Ishikawa (cell line): ENCODE measurements around the gene DEFB128.

ENCODE experiments used
- CEBPB ChIP-seq: IDR thresholded peaks from 2 replicates; pipeline ENCODE4 v1.6.1; 2012
- CREB1 ChIP-seq: IDR thresholded peaks from 2 replicates; pipeline ENCODE4 v1.6.1; 2012; ENCODE audit warnings: low read depth
- EGR1 ChIP-seq: IDR thresholded peaks from 2 replicates; pipeline ENCODE4 v1.6.1; 2012
- EP300 ChIP-seq: IDR thresholded peaks from 2 replicates; pipeline ENCODE4 v1.6.1; 2012; ENCODE audit warnings: borderline replicate concordance
- FOXM1 ChIP-seq: IDR thresholded peaks from 2 replicates; pipeline ENCODE4 v1.6.1; 2012; ENCODE audit warnings: low read depth, borderline replicate concordance
- NFIC ChIP-seq: IDR thresholded peaks from 2 replicates; pipeline ENCODE4 v1.6.1; 2012
- RAD21 ChIP-seq: IDR thresholded peaks from 2 replicates; pipeline ENCODE4 v1.6.1; 2012; ENCODE audit warnings: low read depth
- TAF1 ChIP-seq: IDR thresholded peaks from 2 replicates; pipeline ENCODE4 v1.6.1; 2012; ENCODE audit warnings: low read depth, mild to moderate bottlenecking
- TCF12 ChIP-seq: IDR thresholded peaks from 2 replicates; pipeline ENCODE4 v1.6.1; 2012; ENCODE audit warnings: low read depth
- TEAD4 ChIP-seq: IDR thresholded peaks from 2 replicates; pipeline ENCODE4 v1.6.1; 2012
- YY1 ChIP-seq: IDR thresholded peaks from 2 replicates; pipeline ENCODE4 v1.6.1; 2012; ENCODE audit warnings: low read depth
- ZBTB7A ChIP-seq: IDR thresholded peaks from 2 replicates; pipeline ENCODE4 v1.6.1; 2012; ENCODE audit warnings: low read depth
- TF ChIP-seq, protein P1 (sequence below): IDR thresholded peaks from 2 replicates; pipeline ENCODE4 v1.6.1; 2012; ENCODE audit warnings: low read depth, mild to moderate bottlenecking
- TF ChIP-seq, protein P2 (sequence below): IDR thresholded peaks from 2 replicates; pipeline ENCODE4 v1.6.1; 2012
- TF ChIP-seq, protein P3 (sequence below): IDR thresholded peaks from 2 replicates; pipeline ENCODE4 v1.6.1; 2012

DEFB128 gene

DNA sequence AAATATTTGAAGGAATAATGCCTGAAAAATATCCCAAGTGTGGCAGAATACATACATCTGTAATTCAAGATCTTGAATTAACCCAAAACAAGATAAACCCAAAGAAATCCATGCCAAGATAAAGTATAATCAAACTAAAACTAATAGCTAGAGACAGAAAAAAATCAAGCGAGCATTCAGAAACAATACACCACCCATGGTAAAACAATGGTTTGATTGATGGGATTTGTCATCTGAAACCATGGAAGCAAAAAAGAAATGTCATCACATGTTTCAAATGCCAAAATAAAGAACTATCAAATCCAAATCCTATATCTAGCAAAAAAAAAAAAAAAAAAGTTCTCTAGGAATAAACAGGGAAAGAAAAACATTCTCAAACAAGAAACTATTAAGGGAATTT lies 37.4 kb downstream of the DEFB128 start:
- TF ChIP-seq CREB1 (no peak), NFIC (no peak), TEAD4 (no peak), CEBPB (no peak), EP300 (no peak), EGR1 (no peak), TAF1 (no peak), FOXM1 (no peak), TCF12 (no peak), RAD21 (no peak), ZBTB7A (no peak), YY1 (no peak)
- TF ChIP-seq, protein P1, sequence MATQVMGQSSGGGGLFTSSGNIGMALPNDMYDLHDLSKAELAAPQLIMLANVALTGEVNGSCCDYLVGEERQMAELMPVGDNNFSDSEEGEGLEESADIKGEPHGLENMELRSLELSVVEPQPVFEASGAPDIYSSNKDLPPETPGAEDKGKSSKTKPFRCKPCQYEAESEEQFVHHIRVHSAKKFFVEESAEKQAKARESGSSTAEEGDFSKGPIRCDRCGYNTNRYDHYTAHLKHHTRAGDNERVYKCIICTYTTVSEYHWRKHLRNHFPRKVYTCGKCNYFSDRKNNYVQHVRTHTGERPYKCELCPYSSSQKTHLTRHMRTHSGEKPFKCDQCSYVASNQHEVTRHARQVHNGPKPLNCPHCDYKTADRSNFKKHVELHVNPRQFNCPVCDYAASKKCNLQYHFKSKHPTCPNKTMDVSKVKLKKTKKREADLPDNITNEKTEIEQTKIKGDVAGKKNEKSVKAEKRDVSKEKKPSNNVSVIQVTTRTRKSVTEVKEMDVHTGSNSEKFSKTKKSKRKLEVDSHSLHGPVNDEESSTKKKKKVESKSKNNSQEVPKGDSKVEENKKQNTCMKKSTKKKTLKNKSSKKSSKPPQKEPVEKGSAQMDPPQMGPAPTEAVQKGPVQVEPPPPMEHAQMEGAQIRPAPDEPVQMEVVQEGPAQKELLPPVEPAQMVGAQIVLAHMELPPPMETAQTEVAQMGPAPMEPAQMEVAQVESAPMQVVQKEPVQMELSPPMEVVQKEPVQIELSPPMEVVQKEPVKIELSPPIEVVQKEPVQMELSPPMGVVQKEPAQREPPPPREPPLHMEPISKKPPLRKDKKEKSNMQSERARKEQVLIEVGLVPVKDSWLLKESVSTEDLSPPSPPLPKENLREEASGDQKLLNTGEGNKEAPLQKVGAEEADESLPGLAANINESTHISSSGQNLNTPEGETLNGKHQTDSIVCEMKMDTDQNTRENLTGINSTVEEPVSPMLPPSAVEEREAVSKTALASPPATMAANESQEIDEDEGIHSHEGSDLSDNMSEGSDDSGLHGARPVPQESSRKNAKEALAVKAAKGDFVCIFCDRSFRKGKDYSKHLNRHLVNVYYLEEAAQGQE: no peak
- TF ChIP-seq, protein P2, sequence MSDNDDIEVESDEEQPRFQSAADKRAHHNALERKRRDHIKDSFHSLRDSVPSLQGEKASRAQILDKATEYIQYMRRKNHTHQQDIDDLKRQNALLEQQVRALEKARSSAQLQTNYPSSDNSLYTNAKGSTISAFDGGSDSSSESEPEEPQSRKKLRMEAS: no peak
- TF ChIP-seq, protein P3, sequence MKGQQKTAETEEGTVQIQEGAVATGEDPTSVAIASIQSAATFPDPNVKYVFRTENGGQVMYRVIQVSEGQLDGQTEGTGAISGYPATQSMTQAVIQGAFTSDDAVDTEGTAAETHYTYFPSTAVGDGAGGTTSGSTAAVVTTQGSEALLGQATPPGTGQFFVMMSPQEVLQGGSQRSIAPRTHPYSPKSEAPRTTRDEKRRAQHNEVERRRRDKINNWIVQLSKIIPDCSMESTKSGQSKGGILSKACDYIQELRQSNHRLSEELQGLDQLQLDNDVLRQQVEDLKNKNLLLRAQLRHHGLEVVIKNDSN: no peak

DNA sequence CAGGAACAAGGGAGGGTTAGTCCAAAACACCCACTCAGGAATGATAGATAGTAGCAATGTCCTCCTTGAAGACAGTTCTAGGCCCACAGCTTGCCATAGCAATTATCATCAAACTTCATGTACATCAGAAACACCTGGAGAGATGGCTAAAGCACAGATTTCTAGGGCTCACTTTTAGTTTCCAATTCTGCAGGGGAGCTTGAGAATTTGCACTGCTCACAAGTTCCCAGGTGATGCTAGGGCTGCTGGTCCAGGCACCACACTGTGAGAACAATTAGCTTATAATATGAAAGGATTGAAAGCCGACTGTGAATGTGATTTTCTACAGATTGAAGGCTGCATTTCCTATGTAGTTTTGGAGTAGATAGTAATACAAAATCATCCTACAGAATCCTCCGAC lies 43.6 kb downstream of the DEFB128 start:
- no peak for TF ChIP-seq TAF1
- no peak for TF ChIP-seq TCF12
- no peak for TF ChIP-seq TEAD4
- no peak for TF ChIP-seq CEBPB
- no peak for TF ChIP-seq EP300
- TF ChIP-seq FOXM1: no peak
- no peak for TF ChIP-seq CREB1
- TF ChIP-seq, protein P3: no peak
- no peak for TF ChIP-seq YY1
- TF ChIP-seq, protein P1: no peak
- TF ChIP-seq RAD21: no peak

DNA sequence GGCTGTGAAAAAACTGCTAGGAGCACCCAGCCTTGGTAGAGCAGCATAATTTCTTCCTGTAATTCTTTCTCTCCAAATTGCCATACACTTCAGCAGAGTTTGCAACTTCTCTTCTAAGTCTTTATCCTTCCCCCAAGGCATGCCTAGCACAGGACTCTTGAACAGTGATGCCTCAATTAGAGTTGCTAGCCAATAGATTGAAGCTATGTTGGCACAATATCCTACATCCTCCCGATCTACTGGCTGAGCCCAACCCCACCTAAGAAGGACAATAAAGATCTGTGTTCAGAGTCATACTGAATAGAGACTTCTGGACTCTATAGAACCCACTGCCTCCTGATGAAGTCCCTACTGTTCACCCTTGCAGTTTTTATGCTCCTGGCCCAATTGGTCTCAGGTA lies 47.2 kb downstream of the DEFB128 start, which contains the start of gene DEFB126:
Gene DEFB126, plus strand, starts transcription at position 301 of the 400 bp plus-strand sequence. Its CDS starts 39 bp downstream, at position 340.
- TF ChIP-seq TAF1 (no peak), FOXM1 (no peak), EGR1 (no peak), TCF12 (no peak), YY1 (no peak), TEAD4 (no peak), NFIC (no peak)
- TF ChIP-seq, protein P1: no peak
- TF ChIP-seq, protein P2: no peak
- TF ChIP-seq, protein P3: no peak
